ENCODE results near the gene EID1.
"Not testable (repeated sequence)": the region's sequence is repeated elsewhere in the genome, so short reads cannot be mapped to it uniquely, and the experiment has no call there.

Gene EID1

GRCh38 chr15:48877630-48878595, at the start of gene EID1:
TSS of gene EID1 (plus strand) at chr15:48878134. CDS start at chr15:48878177, 43 bp downstream.
- peak; percentile 64 to 96 (median 89) for DNase-seq

- no peak for DNase-seq
These were observed 49.5 kb upstream of the EID1 start for GRCh38 chr15:48828471-48828870.

GRCh38 chr15:48828906-48829305, 49.0 kb upstream of the EID1 start:
- no peak for DNase-seq

- no peak for DNase-seq
These were observed 45.3 kb upstream of the EID1 start for GRCh38 chr15:48832648-48833047.

- no peak for DNase-seq
These were observed 44.3 kb upstream of the EID1 start for GRCh38 chr15:48833526-48834239.

GRCh38 chr15:48834756-48835155, 43.2 kb upstream of the EID1 start:
- DNase-seq: no peak

- DNase-seq: no peak
These were observed 35.4 kb upstream of the EID1 start for GRCh38 chr15:48842501-48842900.

- DNase-seq: no peak
These were observed 32.8 kb upstream of the EID1 start for GRCh38 chr15:48845123-48845522.

- no peak for DNase-seq
These were observed 27.3 kb upstream of the EID1 start for GRCh38 chr15:48850648-48851047.

GRCh38 chr15:48851956-48852355, 26.0 kb upstream of the EID1 start:
- DNase-seq: no peak

- not testable (repeated sequence) for DNase-seq
These were observed 23.5 kb upstream of the EID1 start for GRCh38 chr15:48854434-48854833.

- DNase-seq: peak in 1 of 56 donors; percentile 46
These were observed 22.2 kb upstream of the EID1 start for GRCh38 chr15:48855501-48856440.

- no peak for DNase-seq
These were observed 21.0 kb upstream of the EID1 start for GRCh38 chr15:48856942-48857341.

GRCh38 chr15:48858401-48858800, 19.5 kb upstream of the EID1 start:
- DNase-seq: no peak

- DNase-seq: no peak
These were observed 18.5 kb upstream of the EID1 start for GRCh38 chr15:48859426-48859825.

GRCh38 chr15:48861813-48862431, 16.0 kb upstream of the EID1 start:
- DNase-seq: peak in 5 of 56 donors; percentile 2 to 60 (median 26)

GRCh38 chr15:48862705-48863104, 15.2 kb upstream of the EID1 start:
- no peak for DNase-seq

- no peak for DNase-seq
These were observed 12.4 kb upstream of the EID1 start for GRCh38 chr15:48865370-48866079.

- DNase-seq: no peak
These were observed 11.8 kb upstream of the EID1 start for GRCh38 chr15:48866141-48866563.

GRCh38 chr15:48868023-48868422, 9.9 kb upstream of the EID1 start:
- DNase-seq: no peak
